ENCODE results near the gene SEMA3E.

DNA sequence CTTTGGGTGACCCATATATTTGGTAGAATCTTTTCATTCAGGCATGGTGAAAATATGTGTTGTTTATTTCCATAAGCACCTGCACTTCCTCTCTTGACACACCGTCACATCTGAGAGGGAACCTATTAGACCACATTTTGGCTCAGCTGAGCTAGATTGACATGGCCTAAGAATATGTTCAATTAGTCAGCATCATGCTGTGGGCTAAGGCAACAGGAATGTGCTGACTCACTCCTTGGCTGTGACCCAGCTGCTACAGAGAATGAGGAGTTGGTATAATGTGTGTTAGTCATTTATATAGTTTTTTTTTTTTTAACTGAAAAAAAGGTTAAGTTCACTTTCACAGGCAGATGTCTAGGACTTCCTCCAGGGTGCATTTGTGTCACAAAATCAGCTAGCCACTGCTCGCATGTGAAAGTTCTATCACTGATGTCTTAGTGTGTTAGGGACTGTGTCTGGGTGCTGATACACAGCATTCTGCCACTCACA lies 180.6 kb downstream of the SEMA3E start:
- TF ChIP-seq YY1 (IDR thresholded peaks at IDR 0.05; ENCODE audit: insufficient read depth, insufficient read length) (no peak), ZNF274 (IDR thresholded peaks at IDR 0.05; ENCODE audit: low read depth, low read length) (no peak), SUZ12 (IDR thresholded peaks at IDR 0.05; ENCODE audit: extremely low read depth, insufficient read depth, insufficient read length) (no peak)
